ENCODE measurements around the gene IFIT1B. TPM values are rescaled to one million over a fixed set of nuclear protein-coding genes. Genes with fewer than 3 reads are reported as not detected.

The IFIT1B gene
- total and polyA plus RNA-seq, 9 of the 15 experiments (the other 6 are each of a cell fraction or from before 2014, with no cell fraction given) = not detected

GRCh38 chr10:89335226-89335625, 42.6 kb upstream of the IFIT1B start (continued):
- no peak for TF ChIP-seq ZNF639 (CRISPR knock-in tag; conservative IDR thresholded peaks at IDR 0.05 in 1 of 2, IDR thresholded peaks at IDR 0.05 in 1 of 2)
- no peak for TF ChIP-seq HMGXB4 (CRISPR knock-in tag; IDR thresholded peaks at IDR 0.05)
- no peak for TF ChIP-seq HCFC1 (IDR thresholded peaks at IDR 0.05; ENCODE audit: low read depth, low read length)
- TF ChIP-seq NFRKB (IDR thresholded peaks at IDR 0.05; ENCODE audit: low read depth) = no peak

GRCh38 chr10:89336241-89336640, 41.6 kb upstream of the IFIT1B start:
- Histone ChIP-seq H3K4me2 (ENCODE audit: insufficient read depth, low read length) (no peak overlapping the region), H3K9me3 (replicated peaks; ENCODE audit: control insufficient read depth, insufficient read depth, low read depth, low read length) (no peaks in the 10 kb centered on the region), H3K4me1 (replicated peaks in 1 of 2; ENCODE audit: control insufficient read depth in 2 of 2, insufficient read depth in 2 of 2, low read length in 2 of 2) (peaks cover 0 to 10% of the 10 kb centered on the region in 2 experiments; a peak in 3 of 5 replicates), H3K9ac (ENCODE audit: insufficient read depth in 1 of 2, low read depth in 2 of 2, low read length in 2 of 2) (no peak overlapping the region), H3K9me1 (ENCODE audit: control insufficient read depth, insufficient read depth, low read length) (no peaks in the 10 kb centered on the region), H3K27me3 (ENCODE audit: control insufficient read depth in 2 of 2, insufficient read depth in 2 of 2, low read length in 2 of 2) (no peaks in the 10 kb centered on the region), H3K4me3 (no peak overlapping the region), H2AFZ (ENCODE audit: low read depth, low read length) (no peak overlapping the region), H3K79me2 (ENCODE audit: control insufficient read depth, insufficient read depth, low read length) (no peaks in the 10 kb centered on the region), H3K36me3 (ENCODE audit: control insufficient read depth, insufficient read depth, low read length) (no peaks in the 10 kb centered on the region), H4K20me1 (replicated peaks; ENCODE audit: control insufficient read depth, insufficient read depth, low read length) (no peaks in the 10 kb centered on the region), H3K27ac (ENCODE audit: extremely low read depth, low read depth, low read length) (no peak overlapping the region)
- WGBS (ENCODE audit: insufficient coverage, low coverage, missing lambda C conversion rate) = 71% methylated on average over 3 of the region's 3 CpGs
- TF ChIP-seq STAG1 (CRISPR knock-in tag; IDR thresholded peaks at IDR 0.05; ENCODE audit: borderline replicate concordance) (no peak), C11orf30 (IDR thresholded peaks at IDR 0.05; ENCODE audit: low read depth) (no peak), SNAPC5 (CRISPR knock-in tag; IDR thresholded peaks at IDR 0.05) (no peak), TRIM24 (IDR thresholded peaks at IDR 0.05) (no peak)
- intact Hi-C loops (cut with micrococcal nuclease) (no loop called here), in situ Hi-C loops (cut with MboI) (no loop called here)
- no TSS peak for BruUV-seq (replicated peaks)
- ATAC-seq (no peak), DNase-seq (ENCODE audit: extremely low read depth in 1 of 4, low spot score in 3 of 4) (no peak), FAIRE-seq (no peak)
- ChIA-PET POLR2A (no interaction called here), CTCF (ENCODE audit: low intra/inter-chr PET ratio) (no interaction called here)

Measured in K562 (cell line).